HG03159 (cell line): ENCODE data around the gene SH2B2.
"Not testable (repeated sequence)": the region's sequence is repeated elsewhere in the genome, so short reads cannot be mapped to it uniquely, and the experiment has no call there.

Experiments
- ATAC-seq: cut with Tn5 transposase; IDR thresholded peaks from one replicate; pipeline ENCODE4 v1.9.1; 2021; ENCODE audit warnings: mild to moderate bottlenecking, moderate library complexity; ENCODE audit not compliant: unreplicated experiment

Gene SH2B2

GRCh38 chr7:102327183-102327582 is 40.5 kb downstream of the SH2B2 start:
- ATAC-seq = not testable (repeated sequence)

GRCh38 chr7:102328863-102329262 is 42.2 kb downstream of the SH2B2 start:
- not testable (repeated sequence) for ATAC-seq

GRCh38 chr7:102329366-102329765 is 42.7 kb downstream of the SH2B2 start:
- not testable (repeated sequence) for ATAC-seq

GRCh38 chr7:102330666-102331460 is 44.2 kb downstream of the SH2B2 start:
- not testable (repeated sequence) for ATAC-seq

GRCh38 chr7:102335574-102335973 is 48.9 kb downstream of the SH2B2 start:
- ATAC-seq = not testable (repeated sequence)

- ATAC-seq = not testable (repeated sequence)
These were observed 50.3 kb downstream of the SH2B2 start for GRCh38 chr7:102337002-102337401.

- ATAC-seq = not testable (repeated sequence)
These were observed 50.8 kb downstream of the SH2B2 start for GRCh38 chr7:102337420-102337819.

- ATAC-seq = not testable (repeated sequence)
These were observed 54.1 kb downstream of the SH2B2 start for GRCh38 chr7:102340599-102341368.

GRCh38 chr7:102346983-102347382 is 60.3 kb downstream of the SH2B2 start:
- ATAC-seq = not testable (repeated sequence)

GRCh38 chr7:102356344-102356743 is 69.7 kb downstream of the SH2B2 start, which contains the start of gene SPDYE6:
TSS of gene SPDYE6 (minus strand) at chr7:102356444. CDS start at chr7:102356023, 421 bp downstream.
- ATAC-seq = not testable (repeated sequence)

GRCh38 chr7:102363549-102364393 is 77.1 kb downstream of the SH2B2 start:
- peak; percentile 98 for ATAC-seq

GRCh38 chr7:102364394-102364886 is 77.8 kb downstream of the SH2B2 start:
- not testable (repeated sequence) for ATAC-seq

GRCh38 chr7:102365390-102365789 is 78.7 kb downstream of the SH2B2 start:
- ATAC-seq = not testable (repeated sequence)

GRCh38 chr7:102370038-102370437 is 83.4 kb downstream of the SH2B2 start:
- ATAC-seq = not testable (repeated sequence)
